Astrocyte of the cerebellum (primary cell): ENCODE data around the gene WNT10A.

Experiments used
- DNase-seq: peaks from one replicate; pipeline ENCODE4 v3.0.0-alpha.2; 2011; ENCODE audit warnings: low read depth
- H3K4me3 ChIP-seq: 2 replicates; pipeline ENCODE4 v1.5.1; 2011; ENCODE audit warnings: mild to moderate bottlenecking, low read depth, low read length, moderate library complexity
- in situ Hi-C: cut with HindIII; loops from 2 replicates; pipeline ENCODE4 v1.10.0; 2017; ENCODE audit warnings: low sequenced_read_pairs
- TF ChIP-seq, protein P1 (sequence below): IDR thresholded peaks from 2 replicates; pipeline ENCODE4 v1.5.1; 2012; ENCODE audit warnings: low read length, low read depth, moderate library complexity, mild to moderate bottlenecking; ENCODE audit errors: missing control alignments

WNT10A gene

DNA sequence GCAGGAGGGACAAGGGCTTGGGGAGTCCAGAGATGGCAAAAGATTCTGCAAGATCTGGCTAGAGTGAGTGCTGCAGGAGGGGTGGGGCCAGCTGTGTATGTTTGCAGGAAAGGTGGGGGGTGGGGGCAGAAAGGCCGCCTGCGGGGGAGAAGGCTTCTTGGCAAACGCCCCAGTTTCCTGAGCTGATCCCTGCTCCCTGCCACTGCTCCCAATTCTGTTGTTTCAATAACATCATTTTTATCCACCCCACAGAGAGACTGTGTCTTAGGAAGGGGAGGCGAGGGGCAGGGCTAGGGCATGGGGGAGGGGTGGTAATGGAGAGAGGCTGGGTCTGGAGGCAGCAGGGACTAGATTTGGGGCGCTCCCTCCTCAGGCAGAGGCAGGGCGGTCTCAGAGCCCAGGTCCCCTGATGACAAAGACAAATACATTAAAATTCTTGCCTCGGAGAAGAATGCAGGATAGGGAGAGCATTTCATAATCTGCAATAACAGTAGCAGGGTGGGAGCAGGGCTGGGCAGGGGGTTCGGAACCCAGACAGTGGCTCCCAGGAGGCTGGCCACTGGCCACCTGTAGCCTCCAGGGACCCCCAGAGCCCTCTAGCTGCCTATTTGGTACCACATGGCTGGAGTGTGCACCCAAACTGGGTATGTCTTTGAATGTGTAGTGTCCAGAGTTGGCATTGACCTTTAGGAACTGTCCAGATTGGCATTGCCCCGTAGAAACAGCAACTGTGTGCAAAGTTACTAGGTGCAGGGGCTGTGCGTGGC is 23.1 kb upstream of the WNT10A start:
- no peak for DNase-seq
- H3K4me3 ChIP-seq: no peak overlapping the region
- TF ChIP-seq, protein P1, sequence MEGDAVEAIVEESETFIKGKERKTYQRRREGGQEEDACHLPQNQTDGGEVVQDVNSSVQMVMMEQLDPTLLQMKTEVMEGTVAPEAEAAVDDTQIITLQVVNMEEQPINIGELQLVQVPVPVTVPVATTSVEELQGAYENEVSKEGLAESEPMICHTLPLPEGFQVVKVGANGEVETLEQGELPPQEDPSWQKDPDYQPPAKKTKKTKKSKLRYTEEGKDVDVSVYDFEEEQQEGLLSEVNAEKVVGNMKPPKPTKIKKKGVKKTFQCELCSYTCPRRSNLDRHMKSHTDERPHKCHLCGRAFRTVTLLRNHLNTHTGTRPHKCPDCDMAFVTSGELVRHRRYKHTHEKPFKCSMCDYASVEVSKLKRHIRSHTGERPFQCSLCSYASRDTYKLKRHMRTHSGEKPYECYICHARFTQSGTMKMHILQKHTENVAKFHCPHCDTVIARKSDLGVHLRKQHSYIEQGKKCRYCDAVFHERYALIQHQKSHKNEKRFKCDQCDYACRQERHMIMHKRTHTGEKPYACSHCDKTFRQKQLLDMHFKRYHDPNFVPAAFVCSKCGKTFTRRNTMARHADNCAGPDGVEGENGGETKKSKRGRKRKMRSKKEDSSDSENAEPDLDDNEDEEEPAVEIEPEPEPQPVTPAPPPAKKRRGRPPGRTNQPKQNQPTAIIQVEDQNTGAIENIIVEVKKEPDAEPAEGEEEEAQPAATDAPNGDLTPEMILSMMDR: no peak
- in situ Hi-C loops: no loop called here

DNA sequence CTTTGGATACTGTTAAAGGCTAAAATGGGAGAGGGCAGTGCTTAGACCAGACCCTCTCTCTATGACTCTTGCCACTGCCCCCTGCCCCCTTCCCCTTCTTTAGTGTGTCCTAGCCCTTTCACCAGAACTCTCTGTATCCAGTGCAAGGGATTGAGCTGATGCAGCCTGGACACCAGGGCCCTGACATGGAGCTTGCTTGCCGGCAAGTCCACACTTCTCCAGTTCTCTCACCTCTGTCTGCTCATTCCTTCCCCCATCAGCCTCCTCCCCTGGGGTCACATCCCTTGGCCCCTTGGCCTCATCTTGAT is 22.6 kb upstream of the WNT10A start:
- no peak overlapping the region for H3K4me3 ChIP-seq
- in situ Hi-C loops: no loop called here
- TF ChIP-seq, protein P1: no peak
- DNase-seq: no peak

DNA sequence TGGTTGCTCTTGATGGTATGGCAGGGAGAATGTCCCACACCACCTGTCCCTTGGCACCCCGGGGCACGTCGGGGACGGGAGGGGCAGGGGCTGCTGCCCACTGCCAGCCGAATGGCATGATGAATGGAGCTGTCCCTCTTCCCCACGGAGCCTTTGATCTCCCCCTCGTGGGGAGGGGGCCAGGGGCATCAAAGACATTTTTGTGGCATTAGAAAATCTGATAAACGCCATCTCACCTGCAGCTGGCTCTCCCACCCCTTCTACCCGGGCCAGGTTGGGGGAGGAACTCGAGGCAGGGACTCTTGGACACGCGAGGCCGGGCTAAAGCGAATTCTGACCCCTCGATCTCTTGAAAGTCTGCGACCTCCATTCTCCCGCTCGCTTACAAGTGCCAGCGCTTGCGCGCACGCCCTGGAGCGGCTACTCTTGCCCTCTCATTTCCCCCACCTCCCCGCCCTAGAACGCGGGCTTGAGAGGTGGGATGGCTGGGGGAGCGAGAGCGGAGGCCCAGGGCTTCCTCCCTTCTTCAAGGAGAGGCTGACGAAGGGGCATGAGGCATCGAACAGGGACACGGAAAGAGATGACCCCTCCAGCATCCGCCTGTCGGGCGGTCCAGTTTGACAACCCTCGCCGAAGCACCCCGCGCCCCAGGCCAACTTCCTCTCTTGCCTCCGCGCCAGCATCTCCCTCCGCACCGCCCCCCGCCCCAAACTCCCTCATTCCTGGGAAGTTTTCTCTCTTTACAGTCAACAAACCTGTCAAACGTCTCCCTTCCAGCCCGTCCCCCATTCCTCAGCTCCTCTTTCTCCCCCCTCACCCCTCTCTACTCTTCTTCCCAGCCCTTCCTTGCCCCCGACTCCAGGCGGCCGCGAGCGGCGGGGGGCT is 21.7 kb upstream of the WNT10A start:
- H3K4me3 ChIP-seq: no peak overlapping the region
- in situ Hi-C loops: no loop called here
- DNase-seq: no peak
- TF ChIP-seq, protein P1: no peak

DNA sequence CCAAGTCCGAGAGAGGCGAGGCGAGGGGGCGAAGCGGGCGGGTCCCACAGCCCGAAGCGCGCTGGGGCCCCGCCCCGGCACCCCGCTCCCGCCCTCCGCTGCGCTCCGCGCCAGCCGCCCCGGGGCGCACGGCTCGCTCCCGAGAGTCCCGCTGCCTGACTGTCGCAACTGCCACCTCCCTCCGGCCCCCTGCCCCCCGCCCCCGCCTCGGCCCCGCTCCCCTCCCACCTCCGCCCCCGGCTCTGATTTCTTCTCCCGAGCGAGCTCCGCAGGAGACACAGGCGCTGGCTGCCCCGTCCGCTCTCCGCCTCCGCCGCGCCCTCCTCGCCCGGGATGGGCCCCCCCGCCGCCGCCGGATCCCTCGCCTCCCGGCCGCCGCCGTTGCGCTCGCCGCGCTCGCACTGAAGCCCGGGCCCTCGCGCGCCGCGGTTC is 21.1 kb upstream of the WNT10A start, which contains the start of gene WNT6:
WNT6 (plus strand) TSS at position 250 of the 432 bp plus-strand sequence. CDS start 233 bp downstream, outside the sequence.
- H3K4me3 ChIP-seq: no peak within 1 kb of the TSS
- no peak for DNase-seq
- TF ChIP-seq, protein P1: no peak
- in situ Hi-C loops: no loop called here

DNA sequence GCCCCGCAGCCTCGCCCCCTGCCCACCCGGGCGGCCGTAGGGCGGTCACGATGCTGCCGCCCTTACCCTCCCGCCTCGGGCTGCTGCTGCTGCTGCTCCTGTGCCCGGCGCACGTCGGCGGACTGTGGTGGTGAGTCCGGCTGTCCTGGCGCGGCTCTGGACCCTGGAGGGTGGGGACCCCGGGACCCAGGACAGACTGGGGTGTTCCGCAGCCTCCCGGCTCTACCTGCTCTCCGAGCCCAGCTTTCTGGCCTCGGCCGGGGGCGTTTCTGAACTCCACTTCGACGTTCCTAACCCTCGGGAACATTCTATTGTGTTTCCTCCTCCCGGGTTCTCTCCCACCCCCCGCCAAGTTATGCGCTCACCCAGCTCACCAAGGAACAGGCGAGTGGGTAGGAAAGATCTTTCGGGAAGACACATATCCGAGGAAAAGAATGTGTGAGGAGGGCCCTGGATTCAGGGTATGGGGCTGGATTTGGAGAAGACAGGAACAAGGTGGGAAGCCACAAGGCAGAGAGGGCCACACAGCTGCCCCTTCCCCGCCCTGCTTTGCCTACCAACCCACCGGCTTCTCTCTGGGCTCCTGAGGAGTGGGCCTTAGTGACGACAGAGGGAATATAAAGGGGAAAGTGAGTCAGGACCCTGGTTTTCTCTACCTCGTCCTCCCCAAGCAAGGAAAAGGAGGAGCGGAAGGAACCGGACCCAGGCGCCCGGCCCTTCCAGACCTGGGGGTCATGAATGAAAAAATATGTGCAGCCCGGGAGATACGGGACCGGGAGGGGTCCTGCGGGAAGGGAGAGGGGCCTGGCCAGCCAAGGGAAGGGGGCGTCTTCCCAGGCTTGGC is 20.4 kb upstream of the WNT10A start:
- in situ Hi-C loops: no loop called here
- H3K4me3 ChIP-seq: no peak overlapping the region
- DNase-seq: no peak
- TF ChIP-seq, protein P1: no peak

DNA sequence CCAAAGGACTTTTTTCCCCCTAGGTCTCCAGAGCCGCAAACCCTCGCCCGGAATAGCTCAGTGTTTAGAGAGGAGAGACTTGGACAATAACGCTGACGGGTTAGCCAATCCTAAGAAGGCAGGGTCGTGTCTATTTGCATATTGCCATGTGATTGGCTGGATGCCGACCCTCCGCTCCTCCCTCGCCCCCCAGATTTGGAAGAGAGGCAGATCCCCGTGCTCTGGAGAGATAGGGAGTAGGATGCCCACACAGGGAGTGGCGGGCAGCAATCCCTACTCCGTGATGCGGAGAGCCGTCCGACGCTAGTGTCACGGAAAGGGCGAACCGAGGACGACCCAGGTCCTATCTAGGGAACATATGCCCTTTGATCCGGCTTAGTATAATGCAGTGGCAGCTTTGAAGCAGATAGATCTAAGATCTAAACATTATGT is 19.7 kb upstream of the WNT10A start:
- no peak for DNase-seq
- in situ Hi-C loops: no loop called here
- TF ChIP-seq, protein P1: no peak
- no peak overlapping the region for H3K4me3 ChIP-seq
